GM12878 (cell line): ENCODE data around the gene CALHM1. TPM values are rescaled to one million over a fixed set of nuclear protein-coding genes. Genes with fewer than 3 reads are reported as not detected.

Source experiments
- ATF2 ChIP-seq: IDR thresholded peaks from 2 replicates; pipeline ENCODE4 v1.6.1; 2012; ENCODE audit warnings: low read length, inconsistent platforms
- BCL11A ChIP-seq: IDR thresholded peaks from 2 replicates; pipeline ENCODE4 v1.6.1; 2011; ENCODE audit warnings: low read depth, low read length
- CBX3 ChIP-seq: fragments of 200-600 bp; sonication (generic); IDR thresholded peaks from 2 replicates; pipeline ENCODE4 v1.6.1; 2016; ENCODE audit warnings: low read depth, borderline replicate concordance
- CEBPB ChIP-seq, 2 experiments: fragments of 150-350 bp in 1 of 2; IDR thresholded peaks; 2 replicates each; pipeline ENCODE4 v1.6.1; 2012 to 2014; ENCODE audit warnings: low read depth in 2 of 2, low read length in 2 of 2, borderline replicate concordance in 1 of 2, inconsistent platforms in 1 of 2
- CHD1 ChIP-seq: IDR thresholded peaks from 2 replicates; pipeline ENCODE4 v1.6.1; 2012; ENCODE audit warnings: low read depth, low read length, improper control_type of control experiment
- CREB1 ChIP-seq: IDR thresholded peaks from 2 replicates; pipeline ENCODE4 v1.6.1; 2012; ENCODE audit warnings: low read depth, mild to moderate bottlenecking, inconsistent platforms
- IKZF1 ChIP-seq: fragments of 450-650 bp; conservative IDR thresholded peaks from 2 replicates; pipeline ENCODE4 v1.6.1; 2017; ENCODE audit warnings: antibody characterized with exemption, mild to moderate bottlenecking
- LARP7 ChIP-seq: fragments of 450-650 bp; IDR thresholded peaks from 2 replicates; pipeline ENCODE4 v1.6.1; 2017; ENCODE audit warnings: mild to moderate bottlenecking
- NFXL1 ChIP-seq: fragments of 450-650 bp; IDR thresholded peaks from 2 replicates; pipeline ENCODE4 v1.6.1; 2017; ENCODE audit warnings: antibody characterized with exemption, mild to moderate bottlenecking, borderline replicate concordance
- RELB ChIP-seq: fragments of 450-650 bp; IDR thresholded peaks from 2 replicates; pipeline ENCODE4 v1.6.1; 2017; ENCODE audit warnings: low read depth, mild to moderate bottlenecking, moderate library complexity
- SREBF1 ChIP-seq: IDR thresholded peaks from 2 replicates; pipeline ENCODE4 v1.6.1; 2012; ENCODE audit warnings: mild to moderate bottlenecking, low read length
- SREBF2 ChIP-seq: IDR thresholded peaks from 2 replicates; pipeline ENCODE4 v1.6.1; 2012; ENCODE audit warnings: mild to moderate bottlenecking, low read length
- STAT1 ChIP-seq: fragments of 450-650 bp; conservative IDR thresholded peaks from 2 replicates; pipeline ENCODE4 v1.6.1; 2014; ENCODE audit warnings: antibody characterized with exemption, mild to moderate bottlenecking
- TARDBP ChIP-seq: IDR thresholded peaks from 2 replicates; pipeline ENCODE4 v1.6.1; 2016; ENCODE audit warnings: borderline replicate concordance
- TCF12 ChIP-seq: IDR thresholded peaks from 2 replicates; pipeline ENCODE4 v1.6.1; 2011; ENCODE audit warnings: low read depth, mild to moderate bottlenecking, low read length
- YBX1 ChIP-seq: fragments of 450-650 bp; IDR thresholded peaks from 2 replicates; pipeline ENCODE4 v1.6.1; 2016; ENCODE audit warnings: antibody characterized with exemption
- polyA plus RNA-seq, 11 experiments: library from polyadenylated mRNA; depleted of rRNA in 4 of 11; unstranded in 6 of 11; stranded (reverse) in 5 of 11; fragments of >200 nt; fragmentation: Nextera tagmentation in 4 of 11; fragmentation: Illumina TruSeq in 1 of 11; extraction: Ambion mirVana in 4 of 11; extraction: Trizol in 1 of 11; gene quantifications; 1 replicate in 1 of 11; 2 replicates in 10 of 11; pipeline versions ENCODE4 v1.2.1 to v1.2.3, GENCODE V29; 2011 to 2016; ENCODE audit warnings: inconsistent platforms in 2 of 11, missing spikeins in 2 of 11, low read depth in 1 of 11
- total RNA-seq, 4 experiments: library from RNA; depleted of rRNA in 3 of 4; stranded (reverse); fragments of >200 nt in 3 of 4; fragmentation: Illumina TruSeq in 1 of 4; extraction: Trizol in 1 of 4; gene quantifications; 2 replicates each; pipeline versions ENCODE4 v1.2.1 to v1.2.3, GENCODE V29; 2013 to 2021

The CALHM1 gene
- total and polyA plus RNA-seq, 10 of the 15 experiments (the other 5 are each of a cell fraction or from before 2014, with no cell fraction given) = 0.05 to 1.7 (median 0.17) TPM

- TF ChIP-seq RELB = no peak
- TF ChIP-seq CREB1 = no peak
- peak; percentile 91; the same call in 1 of the 2 replicates for TF ChIP-seq NFXL1
- TF ChIP-seq ATF2 = no peak
- TF ChIP-seq CEBPB (IDR thresholded peaks at IDR 0.05; ENCODE audit: borderline replicate concordance in 1 of 2, low read depth in 2 of 2, low read length in 2 of 2) = no peak
- TF ChIP-seq LARP7 = 0 out of 2 replicates have a peak, but pooled peaks have one; percentile 36
- no peak for TF ChIP-seq TCF12
- TF ChIP-seq YBX1 = no peak
- peak; percentile 46; the same call in 1 of the 2 replicates for TF ChIP-seq IKZF1
- TF ChIP-seq SREBF1 = no peak
- TF ChIP-seq STAT1 = no peak
- no peak for TF ChIP-seq SREBF2
- TF ChIP-seq BCL11A = no peak
- TF ChIP-seq CHD1 = no peak
- no peak for TF ChIP-seq CBX3
- TF ChIP-seq TARDBP = no peak
- TF ChIP-seq, all 136 proteins: peak for 8
Measured at GRCh38 chr10:103451091-103451813, 7.4 kb downstream of the CALHM1 start (continued).
